Panc1 (cell line): ENCODE measurements around the gene MSI2.

Source experiments
- POLR2AphosphoS5 ChIP-seq: IDR thresholded peaks from 2 replicates; pipeline ENCODE4 v1.6.1; 2012; ENCODE audit warnings: mild to moderate bottlenecking, low read depth, low read length, moderate library complexity
- REST ChIP-seq, 2 experiments: IDR thresholded peaks; 2 replicates each; pipeline ENCODE4 v1.6.1; 2011 to 2012; ENCODE audit warnings: low read depth in 2 of 2, control low read depth in 1 of 2, low read length in 1 of 2, mild to moderate bottlenecking in 1 of 2, moderate library complexity in 1 of 2; ENCODE audit not compliant: insufficient read depth in 1 of 2
- TF ChIP-seq, protein P1 (sequence below): fragments of 450-650 bp; IDR thresholded peaks from 2 replicates; pipeline ENCODE4 v1.5.1; 2017; ENCODE audit warnings: mild to moderate bottlenecking

GRCh38 chr17:57453841-57454425, 197.6 kb downstream of the MSI2 start:
- TF ChIP-seq REST (IDR thresholded peaks at IDR 0.05; ENCODE audit: insufficient read depth in 1 of 2, low read depth in 2 of 2, low read length in 1 of 2) (no peak), POLR2AphosphoS5 (no peak)
- TF ChIP-seq, protein P1, sequence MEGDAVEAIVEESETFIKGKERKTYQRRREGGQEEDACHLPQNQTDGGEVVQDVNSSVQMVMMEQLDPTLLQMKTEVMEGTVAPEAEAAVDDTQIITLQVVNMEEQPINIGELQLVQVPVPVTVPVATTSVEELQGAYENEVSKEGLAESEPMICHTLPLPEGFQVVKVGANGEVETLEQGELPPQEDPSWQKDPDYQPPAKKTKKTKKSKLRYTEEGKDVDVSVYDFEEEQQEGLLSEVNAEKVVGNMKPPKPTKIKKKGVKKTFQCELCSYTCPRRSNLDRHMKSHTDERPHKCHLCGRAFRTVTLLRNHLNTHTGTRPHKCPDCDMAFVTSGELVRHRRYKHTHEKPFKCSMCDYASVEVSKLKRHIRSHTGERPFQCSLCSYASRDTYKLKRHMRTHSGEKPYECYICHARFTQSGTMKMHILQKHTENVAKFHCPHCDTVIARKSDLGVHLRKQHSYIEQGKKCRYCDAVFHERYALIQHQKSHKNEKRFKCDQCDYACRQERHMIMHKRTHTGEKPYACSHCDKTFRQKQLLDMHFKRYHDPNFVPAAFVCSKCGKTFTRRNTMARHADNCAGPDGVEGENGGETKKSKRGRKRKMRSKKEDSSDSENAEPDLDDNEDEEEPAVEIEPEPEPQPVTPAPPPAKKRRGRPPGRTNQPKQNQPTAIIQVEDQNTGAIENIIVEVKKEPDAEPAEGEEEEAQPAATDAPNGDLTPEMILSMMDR, result no peak
